Measurements from ENCODE around the gene IVD. TPM values are rescaled to one million over a fixed set of nuclear protein-coding genes. Genes with fewer than 3 reads are reported as not detected.
"Not testable (repeated sequence)": the region's sequence is repeated elsewhere in the genome, so short reads cannot be mapped to it uniquely, and the experiment has no call there.

The IVD gene
- total and polyA plus RNA-seq, 4 donors: 40.3 to 156 (median 94.4) TPM

GRCh38 chr15:40452296-40453090 is 46.9 kb downstream of the IVD start:
- Histone ChIP-seq H3K9ac (ENCODE audit: low read depth in 1 of 2, low read length in 2 of 2) (no peak overlapping the region), H3K27me3 (ENCODE audit: control insufficient read depth in 4 of 4, insufficient read depth in 4 of 4, low read length in 3 of 4) (no peaks in the 10 kb centered on the region), H3K27ac (ENCODE audit: low read depth in 1 of 2, low read length in 2 of 2) (no peak overlapping the region), H3K4me1 (ENCODE audit: control insufficient read depth in 4 of 4, insufficient read depth in 4 of 4, low read length in 3 of 4) (peaks cover 0 to 10% (median 7%) of the 10 kb centered on the region in 4 donors), H3K9me3 (ENCODE audit: control insufficient read depth in 4 of 4, low read length in 3 of 4) (no peaks in the 10 kb centered on the region), H3K4me3 (ENCODE audit: low read depth in 1 of 3, low read length in 3 of 3) (no peak overlapping the region), H3K36me3 (ENCODE audit: control insufficient read depth in 4 of 4, insufficient read depth in 3 of 4, low read depth in 1 of 4, low read length in 3 of 4) (no peaks in the 10 kb centered on the region)
- DNase-seq (ENCODE audit: low spot score): no peak
- TF ChIP-seq CTCF (IDR thresholded peaks at IDR 0.05; ENCODE audit: low read depth, low read length, missing input control) (no peak), HNF4A (conservative IDR thresholded peaks at IDR 0.05) (no peak), ZBTB33 (IDR thresholded peaks at IDR 0.05) (no peak), SP1 (IDR thresholded peaks at IDR 0.05) (no peak), FOXA2 (IDR thresholded peaks at IDR 0.05) (no peak), NR2F2 (IDR thresholded peaks at IDR 0.05) (no peak), ATF3 (IDR thresholded peaks at IDR 0.05) (no peak), EGR1 (IDR thresholded peaks at IDR 0.05; ENCODE audit: low read depth in 2 of 2) (no peak)
- 73% methylated on average over 11 of the region's 11 CpGs for WGBS

- H3K36me3 ChIP-seq (ENCODE audit: control insufficient read depth in 4 of 4, insufficient read depth in 3 of 4, low read depth in 1 of 4, low read length in 3 of 4); H3K9me3 ChIP-seq (ENCODE audit: control insufficient read depth in 4 of 4, low read length in 3 of 4); DNase-seq (ENCODE audit: low spot score); H3K9ac ChIP-seq (ENCODE audit: low read depth in 1 of 2, low read length in 2 of 2); H3K4me3 ChIP-seq (ENCODE audit: low read depth in 1 of 3, low read length in 3 of 3); H3K27ac ChIP-seq (ENCODE audit: low read depth in 1 of 2, low read length in 2 of 2); H3K27me3 ChIP-seq (ENCODE audit: control insufficient read depth in 4 of 4, insufficient read depth in 4 of 4, low read length in 3 of 4): not testable (repeated sequence)
- H3K4me1 ChIP-seq (ENCODE audit: control insufficient read depth in 4 of 4, insufficient read depth in 4 of 4, low read length in 3 of 4): peaks cover 0 to 10% (median 7%) of the 10 kb centered on the region in 4 donors
- 75% methylated on average over 3 of the region's 3 CpGs for WGBS
Observed at GRCh38 chr15:40453941-40454340, 48.3 kb downstream of the IVD start.

- no peak overlapping the region for H3K4me3 ChIP-seq (ENCODE audit: low read depth in 1 of 3, low read length in 3 of 3)
- peaks cover 0 to 10% (median 7%) of the 10 kb centered on the region in 4 donors for H3K4me1 ChIP-seq (ENCODE audit: control insufficient read depth in 4 of 4, insufficient read depth in 4 of 4, low read length in 3 of 4)
- no peak overlapping the region for H3K27ac ChIP-seq (ENCODE audit: low read depth in 1 of 2, low read length in 2 of 2)
- H3K36me3 ChIP-seq (ENCODE audit: control insufficient read depth in 4 of 4, insufficient read depth in 3 of 4, low read depth in 1 of 4, low read length in 3 of 4): peaks cover 0 to 8% (median 2%) of the 10 kb centered on the region in 4 donors
- H3K27me3 ChIP-seq (ENCODE audit: control insufficient read depth in 4 of 4, insufficient read depth in 4 of 4, low read length in 3 of 4): no peaks in the 10 kb centered on the region
- no peak overlapping the region for H3K9ac ChIP-seq (ENCODE audit: low read depth in 1 of 2, low read length in 2 of 2)
- no peaks in the 10 kb centered on the region for H3K9me3 ChIP-seq (ENCODE audit: control insufficient read depth in 4 of 4, low read length in 3 of 4)
- no peak for DNase-seq (ENCODE audit: low spot score)
- WGBS: 87% methylated on average over 9 of the region's 9 CpGs
- TF ChIP-seq CTCF (IDR thresholded peaks at IDR 0.05; ENCODE audit: low read depth, low read length, missing input control) (no peak), HNF4A (conservative IDR thresholded peaks at IDR 0.05) (no peak), TAF1 (conservative IDR thresholded peaks at IDR 0.05) (no peak), RAD21 (IDR thresholded peaks at IDR 0.05) (no peak), HNF4G (IDR thresholded peaks at IDR 0.05) (no peak), RXRA (IDR thresholded peaks at IDR 0.05) (no peak), SP1 (IDR thresholded peaks at IDR 0.05) (no peak), NR2F2 (IDR thresholded peaks at IDR 0.05) (no peak), MAX (IDR thresholded peaks at IDR 0.05) (no peak), JUND (IDR thresholded peaks at IDR 0.05) (no peak), YY1 (IDR thresholded peaks at IDR 0.05) (no peak), EGR1 (IDR thresholded peaks at IDR 0.05; ENCODE audit: low read depth in 2 of 2) (no peak), GABPA (IDR thresholded peaks at IDR 0.05 in 1 of 2, conservative IDR thresholded peaks at IDR 0.05 in 1 of 2) (no peak)
Observed at GRCh38 chr15:40454904-40455391, 49.4 kb downstream of the IVD start.

All from liver (tissue), 9 donors.